ENCODE measurements around the gene POTEB2. TPM values are rescaled to one million over a fixed set of nuclear protein-coding genes. Genes with fewer than 3 reads are reported as not detected.
"Not testable (repeated sequence)": the region's sequence is repeated elsewhere in the genome, so short reads cannot be mapped to it uniquely, and the experiment has no call there.

POTEB2 gene
- total RNA-seq (not detected in 2 replicates), polyA plus RNA-seq (not detected in 2 replicates), polyA minus RNA-seq (not detected in 2 replicates)
- not detected for total RNA-seq (2013)

DNA sequence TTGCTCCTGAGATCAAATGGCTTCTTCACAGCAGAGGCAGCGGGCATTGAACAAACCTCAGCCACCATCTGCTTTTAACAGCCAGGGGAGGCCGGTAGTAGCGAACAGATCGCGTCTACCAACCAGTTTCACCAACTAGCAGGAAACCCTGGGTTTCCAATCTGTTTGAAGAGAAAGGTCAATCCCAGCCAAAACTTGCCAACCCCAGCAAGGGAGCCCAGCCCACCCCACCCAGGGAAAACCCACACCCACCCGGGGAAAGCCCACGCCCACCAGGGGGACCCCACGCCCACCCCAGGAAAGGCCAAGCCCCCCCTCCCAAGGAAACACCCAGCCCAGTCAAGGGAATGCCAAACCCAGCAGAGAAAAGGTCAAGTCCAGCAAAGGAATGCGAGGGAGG, at the start of gene POTEB2:
Gene POTEB2 (minus strand): TSS at position 101 of the 400 bp plus-strand sequence. CDS start 33 bp downstream, at position 68.
- ATAC-seq (ENCODE audit: low read depth); H3K27me3 Mint-ChIP-seq; H3K27me3 ChIP-seq (replicated peaks in 1 of 4; ENCODE audit: control extremely low read depth in 1 of 4, control insufficient read depth in 3 of 4, insufficient read depth in 4 of 4, low read length in 3 of 4); H3K4me1 ChIP-seq (ENCODE audit: control insufficient read depth in 2 of 2, insufficient read depth in 2 of 2, low read length in 2 of 2); intact Hi-C loops (cut with micrococcal nuclease); DNase-seq; H2AFZ ChIP-seq (ENCODE audit: insufficient read depth, low read depth, low read length, poor library complexity, severe bottlenecking); H3K36me3 ChIP-seq (replicated peaks in 1 of 2; ENCODE audit: control extremely low read depth in 1 of 2, control insufficient read depth in 1 of 2, extremely low read depth in 1 of 2, insufficient read depth in 2 of 2, low read length in 1 of 2); H3K9me3 Mint-ChIP-seq (ENCODE audit: insufficient read depth); H3K4me3 ChIP-seq (ENCODE audit: control extremely low read depth in 1 of 5, extremely low read depth in 1 of 5, insufficient read depth in 1 of 5, low read depth in 2 of 5, low read length in 4 of 5); H3K9ac ChIP-seq (ENCODE audit: low read length); POLR2A ChIA-PET; CTCF ChIA-PET; H4K20me1 ChIP-seq (ENCODE audit: control insufficient read depth, insufficient read depth, low read length, poor library complexity, severe bottlenecking); H3K4me1 Mint-ChIP-seq; H3K9me3 ChIP-seq (ENCODE audit: control extremely low read depth in 1 of 3, control insufficient read depth in 2 of 3, insufficient read depth in 1 of 3, low read length in 2 of 3); H3K79me2 ChIP-seq (ENCODE audit: control insufficient read depth, insufficient read depth, low read length); H3K27ac Mint-ChIP-seq; H3K4me3 Mint-ChIP-seq; H3K4me2 ChIP-seq (replicated peaks; ENCODE audit: low read depth, low read length, poor library complexity, severe bottlenecking); H3K27ac ChIP-seq (ENCODE audit: low read length in 2 of 2): not testable (repeated sequence)
- WGBS (ENCODE audit: insufficient coverage) = no CpG with 5 or more reads among the region's 9 CpGs

DNA sequence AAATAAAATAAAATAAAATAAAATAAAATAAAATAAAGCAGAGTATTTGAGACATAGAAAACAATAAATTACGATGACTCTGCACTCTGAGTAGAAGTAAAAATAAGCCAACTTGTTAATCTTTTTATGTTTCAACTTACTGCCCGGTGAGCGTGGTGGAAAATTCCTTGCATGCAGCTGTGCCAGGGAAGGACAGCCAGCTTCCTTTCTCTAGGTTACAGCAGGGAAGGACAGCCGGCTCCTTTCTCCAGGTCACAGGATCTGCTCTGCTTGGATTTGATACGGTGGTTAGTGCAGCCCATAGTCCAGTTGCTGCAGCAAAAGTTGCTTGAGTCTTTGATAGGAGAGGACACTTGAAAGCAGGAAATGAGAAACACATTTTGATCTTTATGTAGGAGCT, 13.8 kb upstream of the POTEB2 start:
- ATAC-seq (ENCODE audit: low read depth); H2AFZ ChIP-seq (ENCODE audit: insufficient read depth, low read depth, low read length, poor library complexity, severe bottlenecking); H3K36me3 ChIP-seq (replicated peaks in 1 of 2; ENCODE audit: control extremely low read depth in 1 of 2, control insufficient read depth in 1 of 2, extremely low read depth in 1 of 2, insufficient read depth in 2 of 2, low read length in 1 of 2); H3K27me3 ChIP-seq (replicated peaks in 1 of 4; ENCODE audit: control extremely low read depth in 1 of 4, control insufficient read depth in 3 of 4, insufficient read depth in 4 of 4, low read length in 3 of 4); H3K27ac Mint-ChIP-seq; POLR2A ChIA-PET; DNase-seq; intact Hi-C loops (cut with micrococcal nuclease); H3K9me3 ChIP-seq (ENCODE audit: control extremely low read depth in 1 of 3, control insufficient read depth in 2 of 3, insufficient read depth in 1 of 3, low read length in 2 of 3); H4K20me1 ChIP-seq (ENCODE audit: control insufficient read depth, insufficient read depth, low read length, poor library complexity, severe bottlenecking); H3K27ac ChIP-seq (ENCODE audit: low read length in 2 of 2); H3K27me3 Mint-ChIP-seq; H3K9ac ChIP-seq (ENCODE audit: low read length); H3K9me3 Mint-ChIP-seq (ENCODE audit: insufficient read depth); H3K79me2 ChIP-seq (ENCODE audit: control insufficient read depth, insufficient read depth, low read length); H3K4me1 ChIP-seq (ENCODE audit: control insufficient read depth in 2 of 2, insufficient read depth in 2 of 2, low read length in 2 of 2); H3K4me1 Mint-ChIP-seq; CTCF ChIA-PET; H3K4me3 Mint-ChIP-seq; H3K4me3 ChIP-seq (ENCODE audit: control extremely low read depth in 1 of 5, extremely low read depth in 1 of 5, insufficient read depth in 1 of 5, low read depth in 2 of 5, low read length in 4 of 5); H3K4me2 ChIP-seq (replicated peaks; ENCODE audit: low read depth, low read length, poor library complexity, severe bottlenecking): not testable (repeated sequence)
- WGBS (ENCODE audit: insufficient coverage) = no CpG with 5 or more reads among the region's 5 CpGs

DNA sequence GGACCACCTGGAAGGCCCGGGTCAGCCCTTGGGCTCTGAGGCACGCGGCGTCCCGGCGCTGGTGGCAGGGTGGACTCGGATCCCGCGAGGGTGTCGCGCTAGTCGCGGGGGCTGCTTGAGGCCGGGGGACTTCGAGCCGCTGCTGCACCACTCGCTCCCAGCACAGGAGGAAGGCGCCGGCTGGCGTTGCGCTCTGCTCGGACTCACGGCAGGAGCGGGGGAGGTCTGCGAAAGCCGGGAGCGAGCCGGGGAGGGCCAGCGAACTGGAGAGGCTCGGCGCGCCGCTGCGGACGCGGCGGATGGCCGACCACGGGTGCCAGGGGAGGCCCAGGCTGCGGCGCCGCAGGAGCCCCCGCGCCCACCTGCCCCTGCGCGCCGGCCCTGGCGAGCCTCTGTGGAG, 12.3 kb upstream of the POTEB2 start:
- H3K9me3 ChIP-seq (ENCODE audit: control extremely low read depth in 1 of 3, control insufficient read depth in 2 of 3, insufficient read depth in 1 of 3, low read length in 2 of 3); intact Hi-C loops (cut with micrococcal nuclease); H3K27me3 ChIP-seq (replicated peaks in 1 of 4; ENCODE audit: control extremely low read depth in 1 of 4, control insufficient read depth in 3 of 4, insufficient read depth in 4 of 4, low read length in 3 of 4): not testable (repeated sequence)

DNA sequence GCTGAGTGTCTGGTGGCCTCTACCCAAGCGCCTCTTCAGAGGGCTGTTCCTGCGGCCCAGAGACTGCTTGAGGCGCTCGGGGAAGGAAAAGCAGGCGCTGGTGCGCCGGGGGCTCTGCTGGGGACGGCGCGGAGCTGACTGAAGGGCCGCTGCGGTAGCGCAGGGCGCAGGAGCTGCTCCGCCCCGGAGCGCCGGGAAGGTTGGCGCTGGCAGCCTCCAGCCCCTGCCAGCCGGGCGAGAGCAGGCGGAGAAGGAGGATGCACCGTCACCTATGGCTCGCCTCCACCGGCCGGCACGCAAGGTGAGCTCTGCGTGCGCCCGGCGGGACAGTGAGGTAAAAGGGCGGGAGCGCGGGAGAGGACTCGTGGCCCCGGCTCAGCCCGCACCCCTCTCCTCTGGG, 11.7 kb upstream of the POTEB2 start:
- H3K9me3 ChIP-seq (ENCODE audit: control extremely low read depth in 1 of 3, control insufficient read depth in 2 of 3, insufficient read depth in 1 of 3, low read length in 2 of 3); ATAC-seq (ENCODE audit: low read depth); POLR2A ChIA-PET; H4K20me1 ChIP-seq (ENCODE audit: control insufficient read depth, insufficient read depth, low read length, poor library complexity, severe bottlenecking); H3K27ac Mint-ChIP-seq; H3K36me3 ChIP-seq (replicated peaks in 1 of 2; ENCODE audit: control extremely low read depth in 1 of 2, control insufficient read depth in 1 of 2, extremely low read depth in 1 of 2, insufficient read depth in 2 of 2, low read length in 1 of 2); H3K27me3 Mint-ChIP-seq; H2AFZ ChIP-seq (ENCODE audit: insufficient read depth, low read depth, low read length, poor library complexity, severe bottlenecking); intact Hi-C loops (cut with micrococcal nuclease); H3K4me3 Mint-ChIP-seq; H3K4me3 ChIP-seq (ENCODE audit: control extremely low read depth in 1 of 5, extremely low read depth in 1 of 5, insufficient read depth in 1 of 5, low read depth in 2 of 5, low read length in 4 of 5); H3K27me3 ChIP-seq (replicated peaks in 1 of 4; ENCODE audit: control extremely low read depth in 1 of 4, control insufficient read depth in 3 of 4, insufficient read depth in 4 of 4, low read length in 3 of 4); H3K4me2 ChIP-seq (replicated peaks; ENCODE audit: low read depth, low read length, poor library complexity, severe bottlenecking); H3K9ac ChIP-seq (ENCODE audit: low read length); H3K9me3 Mint-ChIP-seq (ENCODE audit: insufficient read depth); CTCF ChIA-PET; H3K79me2 ChIP-seq (ENCODE audit: control insufficient read depth, insufficient read depth, low read length); H3K4me1 ChIP-seq (ENCODE audit: control insufficient read depth in 2 of 2, insufficient read depth in 2 of 2, low read length in 2 of 2); H3K4me1 Mint-ChIP-seq; DNase-seq; H3K27ac ChIP-seq (ENCODE audit: low read length in 2 of 2): not testable (repeated sequence)
- WGBS (ENCODE audit: insufficient coverage) = no CpG with 5 or more reads among the region's 37 CpGs

More for the DNA sequence above, 12.3 kb upstream of the POTEB2 start:
- H3K79me2 ChIP-seq (ENCODE audit: control insufficient read depth, insufficient read depth, low read length); H4K20me1 ChIP-seq (ENCODE audit: control insufficient read depth, insufficient read depth, low read length, poor library complexity, severe bottlenecking); CTCF ChIA-PET; POLR2A ChIA-PET; H3K27ac Mint-ChIP-seq; H3K27me3 Mint-ChIP-seq; H3K9ac ChIP-seq (ENCODE audit: low read length); H2AFZ ChIP-seq (ENCODE audit: insufficient read depth, low read depth, low read length, poor library complexity, severe bottlenecking); H3K4me1 ChIP-seq (ENCODE audit: control insufficient read depth in 2 of 2, insufficient read depth in 2 of 2, low read length in 2 of 2); H3K4me3 ChIP-seq (ENCODE audit: control extremely low read depth in 1 of 5, extremely low read depth in 1 of 5, insufficient read depth in 1 of 5, low read depth in 2 of 5, low read length in 4 of 5); ATAC-seq (ENCODE audit: low read depth); H3K27ac ChIP-seq (ENCODE audit: low read length in 2 of 2); H3K4me3 Mint-ChIP-seq; H3K36me3 ChIP-seq (replicated peaks in 1 of 2; ENCODE audit: control extremely low read depth in 1 of 2, control insufficient read depth in 1 of 2, extremely low read depth in 1 of 2, insufficient read depth in 2 of 2, low read length in 1 of 2); H3K9me3 Mint-ChIP-seq (ENCODE audit: insufficient read depth); H3K4me1 Mint-ChIP-seq; DNase-seq; H3K4me2 ChIP-seq (replicated peaks; ENCODE audit: low read depth, low read length, poor library complexity, severe bottlenecking): not testable (repeated sequence)
- WGBS (ENCODE audit: insufficient coverage) = 65% methylated on average over 11 of the region's 48 CpGs
